Ovary (tissue), 9 donors: ENCODE results near the gene LRCH1. TPM values are rescaled to one million over a fixed set of nuclear protein-coding genes. Genes with fewer than 3 reads are reported as not detected.

Source experiments
- DNase-seq, 5 donors: peaks; one replicate each; pipeline ENCODE4 v3.0.0-alpha.2; 2019 to 2020
- H3K27ac ChIP-seq, 2 donors: fragments of 200-600 bp; one replicate each; pipeline versions ENCODE4 v1.5.1 to v1.8.0; 2019 to 2022
- H3K27me3 ChIP-seq: fragments of 200-600 bp; one replicate; pipeline ENCODE4 v1.8.0; 2022
- H3K36me3 ChIP-seq: fragments of 200-600 bp; sonication (generic); one replicate; pipeline ENCODE4 v1.5.1; 2019
- H3K4me1 ChIP-seq: one replicate; pipeline ENCODE4 v1.8.1; 2013; ENCODE audit warnings: mild to moderate bottlenecking, moderate library complexity; ENCODE audit not compliant: insufficient read depth
- H3K4me3 ChIP-seq: fragments of 200-600 bp; sonication (generic); one replicate; pipeline ENCODE4 v1.5.1; 2017
- H3K9me3 ChIP-seq, 2 donors: fragments of 200-600 bp in 1 of 2; sonication (generic) in 1 of 2; one replicate each; pipeline versions ENCODE4 v1.5.1 to v1.8.1; 2013 to 2019; ENCODE audit warnings: mild to moderate bottlenecking in 1 of 2, moderate library complexity in 1 of 2
- CTCF ChIP-seq, 3 donors: fragments of 450-650 bp in 2 of 3; fragments of 200-600 bp in 1 of 3; IDR thresholded peaks; one replicate each; pipeline versions ENCODE4 v1.5.1 to v1.8.0; 2016 to 2022; ENCODE audit warnings: antibody characterized with exemption in 3 of 3, mild to moderate bottlenecking in 1 of 3
- EP300 ChIP-seq: sonication (generic); formaldehyde crosslinking; IDR thresholded peaks from one replicate; pipeline ENCODE4 v1.6.1; 2017; ENCODE audit warnings: antibody characterized with exemption
- POLR2A ChIP-seq: fragments of 450-650 bp; IDR thresholded peaks from one replicate; pipeline ENCODE4 v1.6.1; 2017; ENCODE audit warnings: antibody characterized with exemption, mild to moderate bottlenecking, moderate library complexity
- WGBS, 3 donors: extraction: QIAGEN DNeasy Blood & Tissue Kit in 1 of 3; methylation state at CpG; one replicate each; pipeline versions ENCODE4 v1.1.5 to v1.1.7; 2013 to 2017; 5-methylcytosine and 5-hydroxymethylcytosine counted together
- intact Hi-C, 4 donors: fragments of 100-400 bp; cut with DNase I; formaldehyde crosslinking; loops; one replicate each; pipeline versions ENCODE4 v1.11.0 to v1.15.1; 2022 to 2023
- polyA plus RNA-seq, 2 donors: library from polyadenylated mRNA; stranded (reverse); fragments of 200-250 nt in 1 of 2; fragments of 350-450 nt in 1 of 2; fragmentation: Illumina TruSeq in 1 of 2; extraction: RNeasy Lipid Tissue Mini Kit (QIAGEN cat#74804) in 1 of 2; gene quantifications; one replicate each; pipeline ENCODE4 v1.2.3, GENCODE V29; 2013 to 2014
- total RNA-seq, 7 donors: library from RNA; depleted of rRNA in 2 of 7; stranded (reverse); fragments of >200 nt in 2 of 7; fragmentation: NEBNext Ultra II Directional in 3 of 7; extraction: Animal tissue kit (Norgen Biotek cat#: 25700) in 3 of 7; gene quantifications; one replicate each; pipeline versions ENCODE4 v1.1.0 to v1.2.4, GENCODE V29; 2016 to 2023
- donor health status: DM: no; HTN: no; CAD: no; lungs with moderate emphysema.
- donor health status: DM: no; HTN: no; CAD: no.
- donor health status: Bipolar disorder and iron deficiency.
- donor health status: DM: yes; HTN: yes; CAD: no.
- donor health status: DM: no; HTN: no; CAD: no.
- donor health status: DM: yes; HTN: yes; CAD: no.

The LRCH1 gene
- total and polyA plus RNA-seq, 9 donors: 7.6 to 19.3 (median 15.8) TPM

GRCh38 chr13:46571189-46571908 lies 18.4 kb downstream of the LRCH1 start:
- Histone ChIP-seq H3K36me3 (no peaks in the 10 kb centered on the region), H3K9me3 (no peaks in the 10 kb centered on the region), H3K27me3 (no peaks in the 10 kb centered on the region), H3K4me1 (peaks cover 17% of the 10 kb centered on the region), H3K27ac (no peak overlapping the region), H3K4me3 (no peak overlapping the region)
- 88 to 95% (median 91%) methylated on average over 11 of the region's 11 CpGs for WGBS, 3 donors
- DNase-seq: no peak
- intact Hi-C loops: no loop called here
- TF ChIP-seq CTCF (IDR thresholded peaks at IDR 0.05) (no peak), EP300 (no peak), POLR2A (no peak)

GRCh38 chr13:46571909-46572595 lies 19.1 kb downstream of the LRCH1 start:
- WGBS, 3 donors: 65 to 78% (median 70%) methylated on average over 7 of the region's 7 CpGs
- Histone ChIP-seq H3K36me3 (no peaks in the 10 kb centered on the region), H3K9me3 (no peaks in the 10 kb centered on the region), H3K4me1 (peaks cover 14% of the 10 kb centered on the region), H3K27me3 (no peaks in the 10 kb centered on the region), H3K27ac (no peak overlapping the region), H3K4me3 (no peak overlapping the region)
- TF ChIP-seq EP300 (no peak), CTCF (IDR thresholded peaks at IDR 0.05) (no peak), POLR2A (no peak)
- intact Hi-C loops: no loop called here
- DNase-seq: no peak

- H3K27ac ChIP-seq: no peak overlapping the region
- 88 to 92% (median 91%) methylated on average over 6 of the region's 6 CpGs for WGBS, 3 donors
- H3K9me3 ChIP-seq: no peaks in the 10 kb centered on the region
- no peaks in the 10 kb centered on the region for H3K36me3 ChIP-seq
- no peak overlapping the region for H3K4me3 ChIP-seq
- no peak for DNase-seq
- H3K4me1 ChIP-seq: peaks cover 14% of the 10 kb centered on the region
- intact Hi-C loops: no loop called here
- H3K27me3 ChIP-seq: no peaks in the 10 kb centered on the region
- TF ChIP-seq CTCF (IDR thresholded peaks at IDR 0.05): no peak
- TF ChIP-seq POLR2A: no peak
- no peak for TF ChIP-seq EP300
Measured at GRCh38 chr13:46572752-46573431, 19.9 kb downstream of the LRCH1 start.

GRCh38 chr13:46575301-46575771 lies 22.4 kb downstream of the LRCH1 start:
- 41 to 53% (median 44%) methylated on average over 3 of the region's 3 CpGs for WGBS, 3 donors
- Histone ChIP-seq H3K27me3 (no peaks in the 10 kb centered on the region), H3K4me1 (peaks cover 16% of the 10 kb centered on the region), H3K27ac (no peak overlapping the region), H3K36me3 (no peaks in the 10 kb centered on the region), H3K4me3 (no peak overlapping the region), H3K9me3 (no peaks in the 10 kb centered on the region)
- intact Hi-C loops: no loop called here
- DNase-seq: no peak
- TF ChIP-seq CTCF (IDR thresholded peaks at IDR 0.05) (no peak), POLR2A (no peak), EP300 (no peak)
